HepG2 (cell line): ENCODE measurements around the gene KCNQ1OT1. TPM values are rescaled to one million over a fixed set of nuclear protein-coding genes. Genes with fewer than 3 reads are reported as not detected.

ENCODE experiments used
- ATAC-seq: fragments of 200-7000 bp; cut with Tn5 transposase; 3 replicates; pipeline ENCODE4 v1.9.1; 2020; ENCODE audit warnings: mild to moderate bottlenecking, moderate library complexity
- BruUV-seq: library from RNA; stranded (reverse); fragments of 400-500 nt; replicated peaks from 2 replicates; lab custom pipeline; 2021; lab: Mats Ljungman, UMichigan
- CTCF ChIA-PET: fragments of 300-600 bp; formaldehyde crosslinking; extraction: SDS; loops from one replicate; lab custom pipeline; 2021; ENCODE audit warnings: low total read pairs, inconsistent platforms, low intra/inter-chr PET ratio; lab: Yijun Ruan, JAX
- POLR2A ChIA-PET: fragments of 350-600 bp; sonication (Branson Sonifier 250); formaldehyde crosslinking; loops from one replicate; lab custom pipeline; 2020; ENCODE audit warnings: antibody characterized with exemption, inconsistent platforms; lab: Yijun Ruan, JAX
- DNase-seq: peaks from one replicate; pipeline ENCODE4 v3.0.0-alpha.2; 2015; ENCODE audit warnings: low spot score
- FAIRE-seq: peaks from 3 replicates; lab custom pipeline; 2011; peaks lifted over from hg19 to GRCh38; lab: Jason Lieb, UNC
- H2AFZ ChIP-seq: one replicate; pipeline ENCODE4 v1.6.1; 2011; ENCODE audit warnings: low read length, inconsistent platforms
- H3K27ac ChIP-seq: fragments of 300-600 bp; 3 replicates; pipeline ENCODE4 v1.8.0; 2011; ENCODE audit warnings: mixed run types, mild to moderate bottlenecking, mixed read lengths, low read length, inconsistent platforms; ENCODE audit not compliant: insufficient read depth; ENCODE audit errors: extremely low read length
- H3K27me3 ChIP-seq, 2 experiments: fragments of 200-600 bp in 1 of 2; 2 replicates in 1 of 2; 3 replicates in 1 of 2; pipeline versions ENCODE4 v1.6.0 to v1.8.0; 2011; ENCODE audit warnings: low read length in 2 of 2, mild to moderate bottlenecking in 2 of 2, moderate library complexity in 2 of 2, inconsistent platforms in 1 of 2; ENCODE audit not compliant: insufficient read depth in 2 of 2, control insufficient read depth in 1 of 2
- H3K36me3 ChIP-seq, 2 experiments: fragments of 200-600 bp in 1 of 2; replicated peaks in 1 of 2; 2 replicates in 1 of 2; 3 replicates in 1 of 2; pipeline versions ENCODE4 v1.5.1 to v1.8.0; 2011; ENCODE audit warnings: low read length in 2 of 2, inconsistent platforms in 1 of 2; ENCODE audit not compliant: insufficient read depth in 2 of 2, control insufficient read depth in 1 of 2
- H3K4me1 ChIP-seq: 2 replicates; pipeline ENCODE4 v1.5.1; 2012; ENCODE audit warnings: low read length, inconsistent platforms; ENCODE audit not compliant: insufficient read depth
- H3K4me2 ChIP-seq: 2 replicates; pipeline ENCODE4 v1.6.0; 2011; ENCODE audit warnings: low read depth, low read length, inconsistent platforms
- H3K4me3 ChIP-seq, 3 experiments: fragments of 200-600 bp in 1 of 3; sonication (generic), shearing (Covaris generic) in 1 of 3; replicated peaks in 1 of 3; 2 replicates each; pipeline ENCODE4 v1.5.1; 2011 to 2016; ENCODE audit warnings: low read length in 3 of 3, inconsistent platforms in 2 of 3, low read depth in 2 of 3, mild to moderate bottlenecking in 2 of 3, control low read depth in 1 of 3, mixed read lengths in 1 of 3; ENCODE audit not compliant: insufficient read depth in 1 of 3
- H3K79me2 ChIP-seq: one replicate; pipeline ENCODE4 v1.6.1; 2011; ENCODE audit warnings: low read length, inconsistent platforms; ENCODE audit not compliant: insufficient read depth
- H3K9ac ChIP-seq: 2 replicates; pipeline ENCODE4 v1.6.0; 2011; ENCODE audit warnings: mild to moderate bottlenecking, low read depth, low read length, inconsistent platforms; ENCODE audit not compliant: insufficient read depth
- H3K9me3 ChIP-seq: 2 replicates; pipeline ENCODE4 v1.5.1; 2012; ENCODE audit warnings: mild to moderate bottlenecking, low read length
- H4K20me1 ChIP-seq: 2 replicates; pipeline ENCODE4 v1.6.0; 2011; ENCODE audit warnings: inconsistent platforms, mild to moderate bottlenecking, low read length, moderate library complexity; ENCODE audit not compliant: insufficient read depth
- MEIS1 ChIP-seq: sonication (generic); formaldehyde crosslinking; IDR thresholded peaks from 2 replicates; pipeline ENCODE4 v1.9.0; 2021; ENCODE audit warnings: mild to moderate bottlenecking, missing genetic modification reagents, moderate library complexity, borderline replicate concordance
- MLXIP ChIP-seq: sonication (generic); formaldehyde crosslinking; IDR thresholded peaks from 2 replicates; pipeline ENCODE4 v1.9.0; 2021; ENCODE audit warnings: missing genetic modification reagents, borderline replicate concordance
- POGK ChIP-seq: sonication (generic); formaldehyde crosslinking; conservative IDR thresholded peaks from 2 replicates; pipeline ENCODE4 v1.8.0; 2022; ENCODE audit warnings: mild to moderate bottlenecking, moderate library complexity, missing genetic modification reagents
- SRSF9 ChIP-seq: fragments of 200-400 bp; formaldehyde crosslinking; IDR thresholded peaks from 2 replicates; pipeline ENCODE4 v1.6.1; 2018; ENCODE audit warnings: borderline replicate concordance, mild to moderate bottlenecking, low read depth, low read length; ENCODE audit not compliant: insufficient read depth, poor library complexity, severe bottlenecking
- U2AF1 ChIP-seq: fragments of 200-400 bp; formaldehyde crosslinking; optimal IDR thresholded peaks from 2 replicates; pipeline ENCODE3; 2017; ENCODE audit warnings: mild to moderate bottlenecking, low read depth, low read length
- ZBTB43 ChIP-seq: sonication (generic); formaldehyde crosslinking; conservative IDR thresholded peaks from 2 replicates; pipeline ENCODE4 v1.4.0; 2020; ENCODE audit warnings: missing genetic modification reagents
- WGBS: methylation state at CpG from one replicate; pipeline ENCODE4 v1.1.6; 2017; ENCODE audit warnings: low lambda C conversion rate; 5-methylcytosine and 5-hydroxymethylcytosine counted together
- in situ Hi-C: cut with HindIII; loops from 2 replicates; pipeline ENCODE4 v1.10.0; 2017; ENCODE audit warnings: low pct_unique_long_range_greater_than_20kb; ENCODE audit not compliant: extremely low pct_ligation_motif_present
- intact Hi-C: fragments of 100-400 bp; cut with micrococcal nuclease; formaldehyde crosslinking; loops from one replicate; pipeline ENCODE4 v1.10.0; 2022; ENCODE audit not compliant: unreplicated experiment
- polyA plus RNA-seq, 8 experiments: library from polyadenylated mRNA; depleted of rRNA in 3 of 8; stranded (reverse) in 7 of 8; unstranded in 1 of 8; fragments of >200 nt; fragmentation: Illumina TruSeq in 4 of 8; extraction: Trizol in 4 of 8; gene quantifications; 2 replicates each; pipeline versions ENCODE4 v1.2.1 to v1.2.3, GENCODE V29; 2011 to 2016; ENCODE audit warnings: low read depth in 4 of 8, missing spikeins in 1 of 8, mixed read lengths in 1 of 8; ENCODE audit not compliant: insufficient read depth in 1 of 8
- total RNA-seq, 5 experiments: library from RNA; depleted of rRNA; stranded (reverse); fragments of >200 nt; fragmentation: Illumina TruSeq; extraction: Trizol; gene quantifications; 2 replicates each; pipeline ENCODE4 v1.2.3, GENCODE V29; 2016; ENCODE audit warnings: low read depth in 1 of 5

KCNQ1OT1 gene
- total and polyA plus RNA-seq, 2 of the 13 experiments (the other 11 are each of a cell fraction or from before 2014, with no cell fraction given) = 1.3 to 18.9 TPM

- Histone ChIP-seq H3K27ac (no peak overlapping the region), H2AFZ (no peak overlapping the region), H3K4me1 (peaks cover 34% of the 10 kb centered on the region), H3K27me3 (peaks cover 11 to 34% of the 10 kb centered on the region in 2 experiments), H3K79me2 (no peaks in the 10 kb centered on the region), H3K4me2 (no peak overlapping the region), H3K9ac (no peak overlapping the region), H4K20me1 (no peaks in the 10 kb centered on the region), H3K4me3 (no peak overlapping the region), H3K9me3 (no peaks in the 10 kb centered on the region), H3K36me3 (no peaks in the 10 kb centered on the region)
- DNase-seq (no peak), ATAC-seq (no peak), FAIRE-seq (no peak)
- TF ChIP-seq SRSF9 = no peak
- no peak for TF ChIP-seq ZBTB43 (CRISPR knock-in tag)
- TF ChIP-seq POGK (CRISPR knock-in tag) = no peak
- no peak for TF ChIP-seq U2AF1
- TF ChIP-seq MLXIP = no peak
- TF ChIP-seq MEIS1 (CRISPR knock-in tag) = no peak
- no TSS peak for BruUV-seq
- ChIA-PET CTCF (no interaction called here), POLR2A (no interaction called here)
- intact Hi-C loops (no loop called here), in situ Hi-C loops (no loop called here)
- WGBS = 78% methylated on average over 4 of the region's 26 CpGs
These were observed 129.5 kb downstream of the KCNQ1OT1 start for GRCh38 chr11:2570211-2570811.
